Neural progenitor cell (in vitro differentiated cells): ENCODE data around the gene CCDC188.

Experiments used
- EZH2 ChIP-seq: fragments of 200-600 bp; sonication (generic); IDR thresholded peaks from 2 replicates; pipeline ENCODE4 v1.6.1; 2017; ENCODE audit warnings: antibody characterized with exemption, mild to moderate bottlenecking, moderate library complexity
- TF ChIP-seq, protein P1 (sequence below): fragments of 200-600 bp; sonication (generic); IDR thresholded peaks from 2 replicates; pipeline ENCODE4 v1.5.1; 2017; ENCODE audit warnings: antibody characterized with exemption, mild to moderate bottlenecking

DNA sequence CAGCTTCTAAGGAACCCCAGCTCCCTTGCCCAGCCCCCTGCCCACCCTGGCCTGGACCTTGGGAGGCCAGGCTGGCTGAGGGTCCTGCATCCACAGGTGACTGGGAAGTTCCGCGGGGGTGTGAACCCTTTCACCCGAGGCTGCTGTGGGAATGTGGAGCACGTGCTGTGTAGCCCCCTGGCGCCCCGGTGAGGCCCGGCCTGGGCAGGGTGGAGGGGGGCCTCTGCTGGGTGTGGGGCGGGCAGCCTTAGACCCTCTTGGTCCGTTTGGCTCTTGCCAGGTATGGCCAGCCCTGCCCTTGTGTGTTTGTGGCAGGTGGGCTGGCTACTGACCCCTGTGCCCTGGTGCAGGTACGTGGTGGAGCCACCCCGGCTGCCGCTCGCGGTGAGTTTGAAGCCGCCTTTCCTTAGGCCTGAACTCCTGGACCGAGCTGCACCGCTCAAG, 10.3 kb downstream of the CCDC188 start:
- TF ChIP-seq, protein P1, sequence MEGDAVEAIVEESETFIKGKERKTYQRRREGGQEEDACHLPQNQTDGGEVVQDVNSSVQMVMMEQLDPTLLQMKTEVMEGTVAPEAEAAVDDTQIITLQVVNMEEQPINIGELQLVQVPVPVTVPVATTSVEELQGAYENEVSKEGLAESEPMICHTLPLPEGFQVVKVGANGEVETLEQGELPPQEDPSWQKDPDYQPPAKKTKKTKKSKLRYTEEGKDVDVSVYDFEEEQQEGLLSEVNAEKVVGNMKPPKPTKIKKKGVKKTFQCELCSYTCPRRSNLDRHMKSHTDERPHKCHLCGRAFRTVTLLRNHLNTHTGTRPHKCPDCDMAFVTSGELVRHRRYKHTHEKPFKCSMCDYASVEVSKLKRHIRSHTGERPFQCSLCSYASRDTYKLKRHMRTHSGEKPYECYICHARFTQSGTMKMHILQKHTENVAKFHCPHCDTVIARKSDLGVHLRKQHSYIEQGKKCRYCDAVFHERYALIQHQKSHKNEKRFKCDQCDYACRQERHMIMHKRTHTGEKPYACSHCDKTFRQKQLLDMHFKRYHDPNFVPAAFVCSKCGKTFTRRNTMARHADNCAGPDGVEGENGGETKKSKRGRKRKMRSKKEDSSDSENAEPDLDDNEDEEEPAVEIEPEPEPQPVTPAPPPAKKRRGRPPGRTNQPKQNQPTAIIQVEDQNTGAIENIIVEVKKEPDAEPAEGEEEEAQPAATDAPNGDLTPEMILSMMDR, result no peak
- no peak for TF ChIP-seq EZH2
